Melanocyte of skin (primary cell): ENCODE data around the gene MTHFR. TPM values are rescaled to one million over a fixed set of nuclear protein-coding genes. Genes with fewer than 3 reads are reported as not detected.

Experiments
- small RNA-seq, 2 donors: library from RNA; depleted of rRNA; stranded (forward); fragments of <200 nt; gene quantifications; one replicate each; pipeline ENCODE3, GENCODE V24; 2012
- total RNA-seq, 2 donors: library from RNA; depleted of rRNA; stranded (reverse); fragments of >200 nt; gene quantifications; 2 replicates each; pipeline ENCODE4 v1.2.3, GENCODE V29; 2012

The MTHFR gene
- total RNA-seq: 10 to 100 TPM; 21.6 to 38.5 TPM

DNA sequence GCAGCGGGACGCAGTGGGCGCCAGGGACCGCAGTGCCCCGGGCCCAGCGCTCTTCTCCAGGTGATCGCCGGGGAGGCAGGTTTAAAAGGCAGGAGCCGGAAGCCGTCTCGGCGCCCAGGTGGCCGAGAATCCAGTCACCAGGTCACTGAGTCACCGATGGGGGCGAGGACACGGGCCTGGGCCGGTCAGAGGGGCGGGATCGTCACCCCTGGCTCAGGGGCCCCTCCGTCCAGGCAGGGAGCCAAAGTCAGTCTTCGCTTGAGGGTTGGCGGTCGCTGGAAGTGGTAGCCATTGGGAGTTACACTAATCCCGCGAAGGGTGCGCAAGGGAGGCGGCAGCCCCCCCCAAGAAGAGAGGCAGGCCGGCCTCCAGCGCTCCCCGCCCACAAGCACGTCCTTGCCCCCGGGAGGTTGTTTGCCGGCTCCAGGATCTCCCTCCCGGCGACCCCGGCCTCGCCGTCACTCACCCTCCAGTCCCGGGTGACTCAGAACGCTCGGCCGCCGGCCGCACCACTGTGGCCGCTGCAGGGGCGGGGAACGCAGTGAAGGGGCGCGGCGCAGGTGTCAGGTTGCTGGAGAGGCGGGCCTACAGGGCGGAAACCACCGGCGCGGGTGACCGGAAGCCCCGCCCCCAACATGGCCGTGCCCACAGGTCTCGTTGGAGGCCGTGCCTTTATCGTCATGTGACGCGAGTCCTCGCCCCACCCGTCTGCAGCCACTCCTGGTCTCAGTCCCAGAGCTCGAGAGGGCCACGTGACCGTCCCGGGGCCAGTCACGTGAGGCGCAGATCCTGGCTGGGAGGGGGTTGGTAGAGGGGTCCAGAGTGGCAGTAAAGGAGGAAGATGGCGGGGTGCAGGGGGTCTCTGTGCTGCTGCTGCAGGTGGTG lies at the start of gene MTHFR, which contains the start of gene CLCN6:
TSS of gene MTHFR (minus strand) at position 543 of the 885 bp plus-strand sequence. CDS start 2,848 bp downstream, outside the sequence.
TSS of gene CLCN6 (plus strand) at position 770 of the 885 bp plus-strand sequence. CDS start at position 842, 72 bp downstream.

DNA sequence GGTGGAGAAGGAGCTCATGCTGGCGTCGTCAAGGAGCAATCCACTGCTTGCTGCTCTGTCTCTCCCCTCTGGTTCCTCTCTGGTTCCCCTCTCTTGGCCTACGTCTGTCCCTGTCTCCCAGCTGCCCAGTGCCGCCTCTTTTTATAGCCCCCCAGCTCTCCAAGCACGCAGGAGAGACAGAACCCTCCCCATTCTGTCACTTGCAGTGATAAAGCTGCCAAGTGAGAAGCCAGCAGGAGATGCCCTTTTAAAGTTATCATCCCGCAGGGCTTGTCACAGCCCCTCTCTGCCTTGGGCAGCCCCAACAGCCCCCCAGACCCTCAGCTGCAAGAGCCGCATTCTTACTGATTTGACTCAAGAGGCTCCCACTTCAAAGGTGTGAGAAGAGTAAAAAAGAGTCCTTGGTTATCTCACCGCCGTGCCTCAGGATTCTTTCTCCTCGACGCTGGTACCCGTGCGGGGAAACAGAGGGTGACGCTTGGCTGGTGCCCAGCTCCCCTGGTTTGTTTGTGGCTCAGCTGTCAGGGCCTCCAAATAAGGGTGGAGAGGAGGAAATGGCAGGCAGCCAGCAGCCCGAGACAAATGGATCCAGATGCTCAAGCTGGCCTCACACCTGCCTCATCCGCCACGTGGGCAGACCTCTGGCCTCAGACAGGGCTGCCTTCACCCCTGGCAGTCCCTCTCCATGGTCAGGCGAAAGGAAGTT lies 42.1 kb upstream of the MTHFR start, which contains the start of gene NPPA:
TSS of gene NPPA (minus strand) at position 117 of the 706 bp plus-strand sequence. CDS start at position 18, 99 bp downstream.

DNA sequence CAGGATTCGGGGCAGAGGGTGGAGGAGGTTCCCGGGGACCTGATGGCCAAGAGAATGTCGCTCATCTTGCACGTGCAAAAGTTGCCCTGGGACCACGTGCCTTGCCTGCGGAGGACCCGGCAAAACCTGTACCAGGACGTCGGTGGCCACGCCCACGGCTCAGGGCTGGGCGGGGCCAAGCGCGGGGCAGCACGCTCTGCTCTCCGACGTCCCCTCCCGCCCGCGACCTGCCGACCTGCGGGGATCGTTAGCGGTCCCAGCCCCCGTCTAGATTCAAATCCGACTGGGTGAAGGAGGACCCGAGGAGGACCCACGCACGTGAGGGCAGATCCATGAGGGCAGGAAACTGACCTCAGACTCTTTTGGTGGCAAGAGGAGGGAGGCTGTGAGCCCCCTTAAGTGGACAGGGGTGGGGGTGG lies 43.8 kb downstream of the MTHFR start, which contains the start of gene C1orf167:
TSS of gene C1orf167 (plus strand) at position 206 of the 419 bp plus-strand sequence. CDS start 2,208 bp downstream, outside the sequence.

DNA sequence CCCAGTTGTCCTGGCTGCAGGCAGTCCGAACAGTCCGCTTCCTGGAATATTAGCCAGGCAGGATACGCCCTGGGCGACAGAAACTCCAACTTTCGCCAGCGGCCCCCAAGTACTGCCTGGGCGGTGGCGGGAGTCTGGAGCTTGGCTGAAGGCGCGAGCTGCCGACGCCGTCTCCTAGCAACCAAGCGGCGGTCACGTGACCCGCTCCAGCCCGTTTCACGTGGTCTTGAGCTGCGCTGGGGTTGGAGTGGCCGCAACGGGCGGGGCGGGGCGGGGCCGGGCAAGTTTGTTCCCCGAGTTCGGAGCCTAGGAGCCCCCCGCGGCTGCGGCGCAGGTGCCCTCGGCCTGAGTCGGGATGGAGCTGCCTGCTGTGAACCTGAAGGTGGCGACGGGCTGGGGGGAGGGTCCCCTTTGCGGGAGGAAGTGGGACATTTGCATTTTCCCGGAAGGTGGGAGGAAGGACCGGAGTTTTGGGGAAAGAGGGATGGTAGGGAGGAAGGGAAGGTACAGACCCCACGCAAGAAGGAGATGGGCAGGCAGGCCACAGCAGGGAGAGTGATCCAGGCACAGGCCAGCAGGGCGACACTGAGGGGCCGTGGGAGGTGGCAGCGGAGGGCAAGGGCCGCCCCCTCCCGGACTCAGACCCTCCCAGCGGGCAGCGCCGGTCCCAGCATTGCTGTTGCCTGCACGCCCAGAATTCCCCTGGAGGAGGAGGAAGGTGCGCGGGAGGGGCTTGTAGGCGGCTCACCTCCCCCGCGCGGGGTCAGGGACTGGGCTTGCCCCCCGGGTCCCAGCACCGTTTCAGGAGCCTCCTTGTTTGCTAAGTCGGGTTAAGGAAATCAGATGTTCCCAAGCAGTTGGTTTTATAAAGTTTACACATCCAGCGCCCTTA lies 69.7 kb downstream of the MTHFR start, which contains the start of gene AGTRAP:
TSS of gene AGTRAP (plus strand) at position 283 of the 892 bp plus-strand sequence. CDS start at position 356, 73 bp downstream.

Small RNA genes lying within 50 kb of the gene (small RNA-seq; reads per million reads assigned to genes)
- 0 reads per million in 2 donors for gene RF02156
- 0 reads per million in 2 donors for gene RF02157
- 0 reads per million in 2 donors for gene RF02158

Other genes with a start within 250 kb of the MTHFR start
- gene FBXO2, start 151.5 kb downstream of the MTHFR start, total RNA-seq: 1 to 10 TPM; 1.4 to 3.0 TPM
- 10 to 100 TPM; 24.1 to 26.6 TPM for gene FBXO44, start 151.1 kb downstream of the MTHFR start, total RNA-seq
- gene FBXO6, start 141.8 kb downstream of the MTHFR start, total RNA-seq: 10 to 100 TPM; 24.0 to 26.5 TPM
- gene MAD2L2, start 124.8 kb downstream of the MTHFR start, total RNA-seq: 10 to 100 TPM; 33.7 to 55.3 TPM
- gene DRAXIN, start 114.3 kb downstream of the MTHFR start, total RNA-seq: not detected
- 10 to 100 TPM; 57.9 to 67.1 TPM for gene AGTRAP, start 69.8 kb downstream of the MTHFR start, total RNA-seq
- gene C1orf167, start 43.8 kb downstream of the MTHFR start, total RNA-seq: not detected
- gene CLCN6, start 227 bp upstream of the MTHFR start, total RNA-seq: 10 to 100 TPM; 14.0 to 21.3 TPM
- not detected for gene NPPA, start 41.8 kb upstream of the MTHFR start, total RNA-seq
- not detected for gene NPPB, start 53.0 kb upstream of the MTHFR start, total RNA-seq
- gene KIAA2013, start 120.5 kb upstream of the MTHFR start, total RNA-seq: 10 to 100 TPM; 70.9 to 86.3 TPM
- 100 to 1,000 TPM; 188 to 247 TPM for gene PLOD1, start 128.8 kb upstream of the MTHFR start, total RNA-seq
- gene MFN2, start 174.5 kb upstream of the MTHFR start, total RNA-seq: 10 to 100 TPM; 56.4 to 63.9 TPM
- 10 to 100 TPM; 38.2 to 55.6 TPM for gene MIIP, start 213.5 kb upstream of the MTHFR start, total RNA-seq